GM23338 (cell line): Measurements from ENCODE around the gene DPH1.

ENCODE experiments used
- CREB1 ChIP-seq: fragments of 250-450 bp; sonication (Bioruptor Pico); IDR thresholded peaks from 2 replicates; pipeline ENCODE4 v1.5.0; 2020; ENCODE audit warnings: low read depth, mild to moderate bottlenecking, moderate library complexity
- EZH2 ChIP-seq: fragments of 200-600 bp; sonication (generic); IDR thresholded peaks from one replicate; pipeline ENCODE4 v1.8.0; 2017; ENCODE audit warnings: antibody characterized with exemption, mild to moderate bottlenecking, low read depth; ENCODE audit not compliant: unreplicated experiment
- EZH2phosphoT487 ChIP-seq: fragments of 200-600 bp; sonication (generic); IDR thresholded peaks from one replicate; pipeline ENCODE4 v1.8.1; 2018; ENCODE audit warnings: antibody characterized with exemption; ENCODE audit not compliant: unreplicated experiment
- JUNB ChIP-seq: IDR thresholded peaks from one replicate; pipeline ENCODE4 v1.6.1; 2016; ENCODE audit warnings: antibody characterized with exemption; ENCODE audit not compliant: unreplicated experiment
- NANOG ChIP-seq: IDR thresholded peaks from 2 replicates; pipeline ENCODE4 v1.6.1; 2016; ENCODE audit warnings: antibody characterized with exemption, borderline replicate concordance
- POLR2AphosphoS5 ChIP-seq: IDR thresholded peaks from 2 replicates; pipeline ENCODE4 v1.6.1; 2016; ENCODE audit warnings: antibody characterized with exemption, low read depth
- STAT1 ChIP-seq: IDR thresholded peaks from one replicate; pipeline ENCODE4 v1.6.1; 2016; ENCODE audit warnings: antibody characterized with exemption; ENCODE audit not compliant: unreplicated experiment
- ZNF114 ChIP-seq: fragments of 250-450 bp; sonication (Bioruptor Pico); IDR thresholded peaks from 2 replicates; pipeline ENCODE4 v1.5.0; 2020; ENCODE audit warnings: mild to moderate bottlenecking, moderate library complexity
- TF ChIP-seq, protein P1 (sequence below), 2 experiments: fragments of 200-600 bp in 1 of 2; sonication (generic) in 1 of 2; conservative IDR thresholded peaks; 2 replicates each; pipeline versions ENCODE4 v1.5.1 to v1.6.1; 2016 to 2017; ENCODE audit warnings: antibody characterized with exemption in 2 of 2, low read depth in 2 of 2, mild to moderate bottlenecking in 2 of 2, moderate library complexity in 1 of 2
- TF ChIP-seq, protein P2 (sequence below): IDR thresholded peaks from one replicate; pipeline ENCODE4 v1.6.1; 2018; ENCODE audit warnings: antibody characterized with exemption; ENCODE audit not compliant: unreplicated experiment
- TF ChIP-seq, protein P3 (sequence below): IDR thresholded peaks from 2 replicates; pipeline ENCODE4 v1.6.1; 2016; ENCODE audit warnings: antibody characterized with exemption
- TF ChIP-seq, protein P4 (sequence below): fragments of 250-450 bp; sonication (Bioruptor Pico); IDR thresholded peaks from 2 replicates; pipeline ENCODE4 v1.5.0; 2020; ENCODE audit warnings: mild to moderate bottlenecking, moderate library complexity

DNA sequence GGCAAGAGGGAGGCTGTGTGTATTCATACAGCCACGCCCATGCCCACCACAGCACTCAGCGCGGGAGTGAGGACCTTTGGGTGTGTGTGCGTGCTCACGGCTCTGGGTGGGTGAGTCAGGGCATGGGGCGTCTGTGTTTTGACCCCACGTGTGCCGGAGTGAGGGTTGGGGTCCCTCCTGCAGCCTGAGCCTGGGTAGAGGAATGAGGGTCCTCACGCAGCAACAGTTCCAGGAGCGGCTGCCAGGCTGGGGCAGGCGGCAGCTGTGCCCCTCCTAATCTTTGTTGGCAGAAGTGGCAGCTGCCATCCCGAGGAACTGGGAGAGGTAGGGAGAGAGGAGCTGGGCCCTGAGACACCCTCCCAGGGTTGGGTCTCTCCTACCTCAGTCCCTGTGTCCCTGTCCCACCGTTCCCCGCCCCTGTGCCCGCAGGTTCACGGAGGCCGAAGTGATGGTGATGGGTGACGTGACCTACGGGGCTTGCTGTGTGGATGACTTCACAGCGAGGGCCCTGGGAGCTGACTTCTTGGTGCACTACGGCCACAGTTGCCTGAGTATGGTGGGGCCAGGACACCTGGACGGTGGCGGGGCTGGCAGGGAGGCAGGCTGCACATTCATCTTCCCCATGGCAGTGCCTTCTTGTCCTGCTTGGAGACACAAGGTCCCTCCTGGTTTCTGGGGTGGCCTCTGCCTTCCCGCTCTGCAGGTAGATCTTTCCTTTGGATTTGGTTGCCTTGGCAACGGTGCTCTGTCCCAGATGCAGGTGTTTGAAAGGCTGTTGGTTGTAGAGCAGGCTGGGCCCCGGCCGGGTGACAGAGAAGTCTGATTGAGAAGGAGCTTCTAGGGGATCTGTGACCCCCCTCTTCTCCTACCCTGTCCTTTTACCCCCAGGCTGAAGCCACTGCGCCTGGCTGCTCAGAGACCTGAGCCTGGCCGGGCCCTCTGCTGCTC is 5.9 kb downstream of the DPH1 start:
- TF ChIP-seq, protein P1, sequence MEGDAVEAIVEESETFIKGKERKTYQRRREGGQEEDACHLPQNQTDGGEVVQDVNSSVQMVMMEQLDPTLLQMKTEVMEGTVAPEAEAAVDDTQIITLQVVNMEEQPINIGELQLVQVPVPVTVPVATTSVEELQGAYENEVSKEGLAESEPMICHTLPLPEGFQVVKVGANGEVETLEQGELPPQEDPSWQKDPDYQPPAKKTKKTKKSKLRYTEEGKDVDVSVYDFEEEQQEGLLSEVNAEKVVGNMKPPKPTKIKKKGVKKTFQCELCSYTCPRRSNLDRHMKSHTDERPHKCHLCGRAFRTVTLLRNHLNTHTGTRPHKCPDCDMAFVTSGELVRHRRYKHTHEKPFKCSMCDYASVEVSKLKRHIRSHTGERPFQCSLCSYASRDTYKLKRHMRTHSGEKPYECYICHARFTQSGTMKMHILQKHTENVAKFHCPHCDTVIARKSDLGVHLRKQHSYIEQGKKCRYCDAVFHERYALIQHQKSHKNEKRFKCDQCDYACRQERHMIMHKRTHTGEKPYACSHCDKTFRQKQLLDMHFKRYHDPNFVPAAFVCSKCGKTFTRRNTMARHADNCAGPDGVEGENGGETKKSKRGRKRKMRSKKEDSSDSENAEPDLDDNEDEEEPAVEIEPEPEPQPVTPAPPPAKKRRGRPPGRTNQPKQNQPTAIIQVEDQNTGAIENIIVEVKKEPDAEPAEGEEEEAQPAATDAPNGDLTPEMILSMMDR (conservative IDR thresholded peaks at IDR 0.05; ENCODE audit: low read depth in 2 of 2) = no peak
- no peak for TF ChIP-seq EZH2
- no peak for TF ChIP-seq CREB1 (CRISPR knock-in tag)
- no peak for TF ChIP-seq EZH2phosphoT487
- TF ChIP-seq ZNF114 (CRISPR knock-in tag) = no peak
- TF ChIP-seq, protein P2, sequence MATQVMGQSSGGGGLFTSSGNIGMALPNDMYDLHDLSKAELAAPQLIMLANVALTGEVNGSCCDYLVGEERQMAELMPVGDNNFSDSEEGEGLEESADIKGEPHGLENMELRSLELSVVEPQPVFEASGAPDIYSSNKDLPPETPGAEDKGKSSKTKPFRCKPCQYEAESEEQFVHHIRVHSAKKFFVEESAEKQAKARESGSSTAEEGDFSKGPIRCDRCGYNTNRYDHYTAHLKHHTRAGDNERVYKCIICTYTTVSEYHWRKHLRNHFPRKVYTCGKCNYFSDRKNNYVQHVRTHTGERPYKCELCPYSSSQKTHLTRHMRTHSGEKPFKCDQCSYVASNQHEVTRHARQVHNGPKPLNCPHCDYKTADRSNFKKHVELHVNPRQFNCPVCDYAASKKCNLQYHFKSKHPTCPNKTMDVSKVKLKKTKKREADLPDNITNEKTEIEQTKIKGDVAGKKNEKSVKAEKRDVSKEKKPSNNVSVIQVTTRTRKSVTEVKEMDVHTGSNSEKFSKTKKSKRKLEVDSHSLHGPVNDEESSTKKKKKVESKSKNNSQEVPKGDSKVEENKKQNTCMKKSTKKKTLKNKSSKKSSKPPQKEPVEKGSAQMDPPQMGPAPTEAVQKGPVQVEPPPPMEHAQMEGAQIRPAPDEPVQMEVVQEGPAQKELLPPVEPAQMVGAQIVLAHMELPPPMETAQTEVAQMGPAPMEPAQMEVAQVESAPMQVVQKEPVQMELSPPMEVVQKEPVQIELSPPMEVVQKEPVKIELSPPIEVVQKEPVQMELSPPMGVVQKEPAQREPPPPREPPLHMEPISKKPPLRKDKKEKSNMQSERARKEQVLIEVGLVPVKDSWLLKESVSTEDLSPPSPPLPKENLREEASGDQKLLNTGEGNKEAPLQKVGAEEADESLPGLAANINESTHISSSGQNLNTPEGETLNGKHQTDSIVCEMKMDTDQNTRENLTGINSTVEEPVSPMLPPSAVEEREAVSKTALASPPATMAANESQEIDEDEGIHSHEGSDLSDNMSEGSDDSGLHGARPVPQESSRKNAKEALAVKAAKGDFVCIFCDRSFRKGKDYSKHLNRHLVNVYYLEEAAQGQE = no peak
- no peak for TF ChIP-seq POLR2AphosphoS5
- no peak for TF ChIP-seq JUNB
- TF ChIP-seq, protein P3, sequence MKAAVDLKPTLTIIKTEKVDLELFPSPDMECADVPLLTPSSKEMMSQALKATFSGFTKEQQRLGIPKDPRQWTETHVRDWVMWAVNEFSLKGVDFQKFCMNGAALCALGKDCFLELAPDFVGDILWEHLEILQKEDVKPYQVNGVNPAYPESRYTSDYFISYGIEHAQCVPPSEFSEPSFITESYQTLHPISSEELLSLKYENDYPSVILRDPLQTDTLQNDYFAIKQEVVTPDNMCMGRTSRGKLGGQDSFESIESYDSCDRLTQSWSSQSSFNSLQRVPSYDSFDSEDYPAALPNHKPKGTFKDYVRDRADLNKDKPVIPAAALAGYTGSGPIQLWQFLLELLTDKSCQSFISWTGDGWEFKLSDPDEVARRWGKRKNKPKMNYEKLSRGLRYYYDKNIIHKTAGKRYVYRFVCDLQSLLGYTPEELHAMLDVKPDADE = no peak
- TF ChIP-seq NANOG = no peak
- TF ChIP-seq STAT1 = no peak
- TF ChIP-seq, protein P4, sequence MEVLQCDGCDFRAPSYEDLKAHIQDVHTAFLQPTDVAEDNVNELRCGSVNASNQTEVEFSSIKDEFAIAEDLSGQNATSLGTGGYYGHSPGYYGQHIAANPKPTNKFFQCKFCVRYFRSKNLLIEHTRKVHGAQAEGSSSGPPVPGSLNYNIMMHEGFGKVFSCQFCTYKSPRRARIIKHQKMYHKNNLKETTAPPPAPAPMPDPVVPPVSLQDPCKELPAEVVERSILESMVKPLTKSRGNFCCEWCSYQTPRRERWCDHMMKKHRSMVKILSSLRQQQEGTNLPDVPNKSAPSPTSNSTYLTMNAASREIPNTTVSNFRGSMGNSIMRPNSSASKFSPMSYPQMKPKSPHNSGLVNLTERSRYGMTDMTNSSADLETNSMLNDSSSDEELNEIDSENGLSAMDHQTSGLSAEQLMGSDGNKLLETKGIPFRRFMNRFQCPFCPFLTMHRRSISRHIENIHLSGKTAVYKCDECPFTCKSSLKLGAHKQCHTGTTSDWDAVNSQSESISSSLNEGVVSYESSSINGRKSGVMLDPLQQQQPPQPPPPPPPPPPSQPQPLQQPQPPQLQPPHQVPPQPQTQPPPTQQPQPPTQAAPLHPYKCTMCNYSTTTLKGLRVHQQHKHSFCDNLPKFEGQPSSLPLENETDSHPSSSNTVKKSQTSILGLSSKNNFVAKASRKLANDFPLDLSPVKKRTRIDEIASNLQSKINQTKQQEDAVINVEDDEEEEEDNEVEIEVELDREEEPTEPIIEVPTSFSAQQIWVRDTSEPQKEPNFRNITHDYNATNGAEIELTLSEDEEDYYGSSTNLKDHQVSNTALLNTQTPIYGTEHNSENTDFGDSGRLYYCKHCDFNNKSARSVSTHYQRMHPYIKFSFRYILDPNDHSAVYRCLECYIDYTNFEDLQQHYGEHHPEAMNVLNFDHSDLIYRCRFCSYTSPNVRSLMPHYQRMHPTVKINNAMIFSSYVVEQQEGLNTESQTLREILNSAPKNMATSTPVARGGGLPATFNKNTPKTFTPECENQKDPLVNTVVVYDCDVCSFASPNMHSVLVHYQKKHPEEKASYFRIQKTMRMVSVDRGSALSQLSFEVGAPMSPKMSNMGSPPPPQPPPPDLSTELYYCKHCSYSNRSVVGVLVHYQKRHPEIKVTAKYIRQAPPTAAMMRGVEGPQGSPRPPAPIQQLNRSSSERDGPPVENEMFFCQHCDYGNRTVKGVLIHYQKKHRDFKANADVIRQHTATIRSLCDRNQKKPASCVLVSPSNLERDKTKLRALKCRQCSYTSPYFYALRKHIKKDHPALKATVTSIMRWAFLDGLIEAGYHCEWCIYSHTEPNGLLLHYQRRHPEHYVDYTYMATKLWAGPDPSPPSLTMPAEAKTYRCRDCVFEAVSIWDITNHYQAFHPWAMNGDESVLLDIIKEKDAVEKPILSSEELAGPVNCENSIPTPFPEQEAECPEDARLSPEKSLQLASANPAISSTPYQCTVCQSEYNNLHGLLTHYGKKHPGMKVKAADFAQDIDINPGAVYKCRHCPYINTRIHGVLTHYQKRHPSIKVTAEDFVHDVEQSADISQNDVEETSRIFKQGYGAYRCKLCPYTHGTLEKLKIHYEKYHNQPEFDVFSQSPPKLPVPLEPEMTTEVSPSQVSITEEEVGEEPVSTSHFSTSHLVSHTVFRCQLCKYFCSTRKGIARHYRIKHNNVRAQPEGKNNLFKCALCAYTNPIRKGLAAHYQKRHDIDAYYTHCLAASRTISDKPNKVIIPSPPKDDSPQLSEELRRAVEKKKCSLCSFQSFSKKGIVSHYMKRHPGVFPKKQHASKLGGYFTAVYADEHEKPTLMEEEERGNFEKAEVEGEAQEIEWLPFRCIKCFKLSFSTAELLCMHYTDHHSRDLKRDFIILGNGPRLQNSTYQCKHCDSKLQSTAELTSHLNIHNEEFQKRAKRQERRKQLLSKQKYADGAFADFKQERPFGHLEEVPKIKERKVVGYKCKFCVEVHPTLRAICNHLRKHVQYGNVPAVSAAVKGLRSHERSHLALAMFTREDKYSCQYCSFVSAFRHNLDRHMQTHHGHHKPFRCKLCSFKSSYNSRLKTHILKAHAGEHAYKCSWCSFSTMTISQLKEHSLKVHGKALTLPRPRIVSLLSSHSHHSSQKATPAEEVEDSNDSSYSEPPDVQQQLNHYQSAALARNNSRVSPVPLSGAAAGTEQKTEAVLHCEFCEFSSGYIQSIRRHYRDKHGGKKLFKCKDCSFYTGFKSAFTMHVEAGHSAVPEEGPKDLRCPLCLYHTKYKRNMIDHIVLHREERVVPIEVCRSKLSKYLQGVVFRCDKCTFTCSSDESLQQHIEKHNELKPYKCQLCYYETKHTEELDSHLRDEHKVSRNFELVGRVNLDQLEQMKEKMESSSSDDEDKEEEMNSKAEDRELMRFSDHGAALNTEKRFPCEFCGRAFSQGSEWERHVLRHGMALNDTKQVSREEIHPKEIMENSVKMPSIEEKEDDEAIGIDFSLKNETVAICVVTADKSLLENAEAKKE (CRISPR knock-in tag) = no peak
